ENCODE measurements around the gene IFNL4. TPM values are rescaled to one million over a fixed set of nuclear protein-coding genes. Genes with fewer than 3 reads are reported as not detected.
"Not testable (repeated sequence)": the region's sequence is repeated elsewhere in the genome, so short reads cannot be mapped to it uniquely, and the experiment has no call there.

IFNL4 gene
- total RNA-seq, 3 donors from 2014 or later = not detected

DNA sequence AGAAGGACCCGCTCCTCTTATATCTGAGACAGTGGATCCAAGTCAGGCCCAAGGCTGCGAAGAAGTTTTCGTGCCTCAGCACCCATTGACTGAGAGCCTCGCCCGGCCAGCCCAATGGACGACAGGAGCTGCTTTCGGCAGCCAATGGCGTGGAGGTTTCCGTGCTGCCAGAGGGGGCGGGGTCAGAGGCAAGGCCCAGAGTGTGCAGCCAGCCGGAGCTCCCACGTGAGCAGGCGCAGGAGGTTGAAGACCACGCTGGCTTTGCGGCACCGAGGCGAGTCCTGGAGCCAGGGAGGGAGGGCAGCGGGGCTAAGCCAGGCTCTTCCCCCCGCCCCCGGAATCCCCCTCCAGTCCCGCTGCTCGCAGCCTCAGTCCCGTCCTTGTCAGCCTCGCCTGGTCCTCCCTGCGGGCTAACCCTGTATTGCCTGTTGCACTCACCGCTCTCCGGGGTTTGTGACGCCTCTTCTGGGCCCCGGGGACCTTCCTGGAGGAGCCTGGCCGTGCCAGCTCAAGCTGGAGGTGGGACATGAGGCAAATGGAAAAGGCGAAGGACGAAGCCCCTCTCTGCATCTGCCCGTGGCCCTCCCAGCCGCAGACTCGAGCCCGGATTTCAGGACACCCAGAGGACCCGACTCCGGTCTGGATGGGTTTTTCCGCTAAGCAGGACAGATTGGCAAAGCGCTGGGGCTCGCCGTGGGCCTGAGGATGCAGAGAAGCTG lies 1.5 kb downstream of the IFNL4 start:
- TF ChIP-seq, protein P1, sequence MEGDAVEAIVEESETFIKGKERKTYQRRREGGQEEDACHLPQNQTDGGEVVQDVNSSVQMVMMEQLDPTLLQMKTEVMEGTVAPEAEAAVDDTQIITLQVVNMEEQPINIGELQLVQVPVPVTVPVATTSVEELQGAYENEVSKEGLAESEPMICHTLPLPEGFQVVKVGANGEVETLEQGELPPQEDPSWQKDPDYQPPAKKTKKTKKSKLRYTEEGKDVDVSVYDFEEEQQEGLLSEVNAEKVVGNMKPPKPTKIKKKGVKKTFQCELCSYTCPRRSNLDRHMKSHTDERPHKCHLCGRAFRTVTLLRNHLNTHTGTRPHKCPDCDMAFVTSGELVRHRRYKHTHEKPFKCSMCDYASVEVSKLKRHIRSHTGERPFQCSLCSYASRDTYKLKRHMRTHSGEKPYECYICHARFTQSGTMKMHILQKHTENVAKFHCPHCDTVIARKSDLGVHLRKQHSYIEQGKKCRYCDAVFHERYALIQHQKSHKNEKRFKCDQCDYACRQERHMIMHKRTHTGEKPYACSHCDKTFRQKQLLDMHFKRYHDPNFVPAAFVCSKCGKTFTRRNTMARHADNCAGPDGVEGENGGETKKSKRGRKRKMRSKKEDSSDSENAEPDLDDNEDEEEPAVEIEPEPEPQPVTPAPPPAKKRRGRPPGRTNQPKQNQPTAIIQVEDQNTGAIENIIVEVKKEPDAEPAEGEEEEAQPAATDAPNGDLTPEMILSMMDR (IDR thresholded peaks at IDR 0.05) = no peak
- DNase-seq = peak; percentile 17 to 50 (median 29)
- H3K9me3 ChIP-seq = no peaks in the 10 kb centered on the region
- H3K36me3 ChIP-seq (ENCODE audit: low read depth) = no peaks in the 10 kb centered on the region
- no peaks in the 10 kb centered on the region for H3K4me1 ChIP-seq (ENCODE audit: low read depth)
- intact Hi-C loops (cut with DNase I, micrococcal nuclease) = no loop called here
- no peak overlapping the region for H3K4me3 ChIP-seq
- peak; percentile 46 for ATAC-seq

DNA sequence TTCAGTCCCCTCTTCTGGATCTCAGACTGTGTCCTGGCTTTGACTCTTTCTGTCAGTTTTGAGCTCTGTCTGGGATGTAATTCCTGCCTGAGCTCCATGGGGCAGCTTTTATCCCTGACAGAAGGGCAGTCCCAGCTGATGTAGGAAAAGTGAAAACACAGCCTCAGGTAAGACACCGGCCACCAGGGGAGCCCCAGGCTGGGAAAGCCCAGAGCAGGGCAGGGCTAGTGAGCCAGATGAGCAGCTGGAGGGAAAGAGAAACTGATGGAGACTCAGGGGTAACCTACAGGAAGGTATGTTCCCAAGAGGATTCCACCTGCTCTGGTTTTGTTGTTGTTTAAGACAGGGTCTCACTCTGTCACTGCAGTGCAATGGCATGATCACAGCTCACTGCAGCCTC lies 3.5 kb downstream of the IFNL4 start:
- H3K36me3 ChIP-seq (ENCODE audit: low read depth); DNase-seq; H3K9me3 ChIP-seq; H3K4me3 ChIP-seq; intact Hi-C loops (cut with DNase I, micrococcal nuclease); H3K4me1 ChIP-seq (ENCODE audit: low read depth): not testable (repeated sequence)
- ATAC-seq = peak; percentile 67

DNA sequence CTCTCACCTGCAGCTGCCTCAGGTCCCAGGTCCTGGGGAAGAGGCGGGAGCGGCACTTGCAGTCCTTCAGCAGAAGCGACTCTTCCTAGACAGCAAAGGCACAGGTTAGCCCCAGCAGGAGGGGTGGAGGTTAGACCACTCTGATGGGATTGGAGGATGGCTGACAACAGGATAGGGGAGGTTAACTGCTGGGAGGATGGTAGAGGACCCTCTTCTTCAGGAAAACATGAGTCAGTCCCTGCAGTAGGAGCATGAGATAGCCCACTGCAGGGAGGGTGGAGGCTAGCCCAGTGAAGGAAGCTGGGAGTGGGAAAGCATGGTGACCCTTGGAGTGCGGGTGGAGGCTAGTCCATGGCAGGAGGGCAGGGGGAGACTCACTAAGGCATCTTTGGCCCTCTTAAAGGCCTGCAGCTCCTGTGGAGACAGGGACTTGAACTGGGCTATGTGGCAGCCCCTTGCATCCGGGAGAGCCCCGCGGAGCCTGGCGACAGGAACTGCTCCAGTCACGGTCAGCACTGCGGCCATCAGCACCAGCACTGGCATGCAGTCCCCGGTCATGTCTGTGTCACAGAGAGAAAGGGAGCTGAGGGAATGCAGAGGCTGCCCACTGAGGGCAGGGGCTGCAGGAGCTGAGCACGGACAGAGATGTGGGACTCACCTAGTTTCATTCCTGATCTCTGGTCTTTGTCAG lies 4.1 kb downstream of the IFNL4 start, which contains the start of gene IFNL3:
Gene IFNL3 (minus strand): TSS at position 597 of the 691 bp plus-strand sequence. CDS start 39 bp downstream, at position 558.
- H3K36me3 ChIP-seq (ENCODE audit: low read depth); intact Hi-C loops (cut with DNase I, micrococcal nuclease); ATAC-seq; H3K4me1 ChIP-seq (ENCODE audit: low read depth); H3K9me3 ChIP-seq; H3K4me3 ChIP-seq; DNase-seq: not testable (repeated sequence)

DNA sequence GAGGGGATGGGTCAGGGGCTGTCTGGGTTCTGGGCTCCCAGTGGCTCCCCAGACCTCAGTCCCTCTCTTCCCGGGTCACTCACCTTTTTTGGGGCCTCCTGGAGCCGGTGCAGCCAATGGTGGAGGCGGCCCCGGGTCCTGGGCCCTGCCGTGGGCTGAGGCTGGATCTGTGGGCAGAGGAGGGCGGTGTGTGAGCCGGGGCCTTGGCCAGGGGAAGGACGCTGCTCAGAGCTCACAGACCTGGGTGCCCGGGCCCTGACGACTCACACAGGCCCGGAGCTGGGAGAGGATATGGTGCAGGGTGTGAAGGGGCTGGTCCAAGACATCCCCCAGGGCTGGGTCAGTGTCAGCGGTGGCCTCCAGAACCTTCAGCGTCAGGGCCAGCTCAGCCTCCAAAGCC lies 4.9 kb downstream of the IFNL4 start:
- H3K9me3 ChIP-seq; H3K36me3 ChIP-seq (ENCODE audit: low read depth); ATAC-seq; intact Hi-C loops (cut with DNase I, micrococcal nuclease); H3K4me1 ChIP-seq (ENCODE audit: low read depth); H3K4me3 ChIP-seq; DNase-seq: not testable (repeated sequence)

DNA sequence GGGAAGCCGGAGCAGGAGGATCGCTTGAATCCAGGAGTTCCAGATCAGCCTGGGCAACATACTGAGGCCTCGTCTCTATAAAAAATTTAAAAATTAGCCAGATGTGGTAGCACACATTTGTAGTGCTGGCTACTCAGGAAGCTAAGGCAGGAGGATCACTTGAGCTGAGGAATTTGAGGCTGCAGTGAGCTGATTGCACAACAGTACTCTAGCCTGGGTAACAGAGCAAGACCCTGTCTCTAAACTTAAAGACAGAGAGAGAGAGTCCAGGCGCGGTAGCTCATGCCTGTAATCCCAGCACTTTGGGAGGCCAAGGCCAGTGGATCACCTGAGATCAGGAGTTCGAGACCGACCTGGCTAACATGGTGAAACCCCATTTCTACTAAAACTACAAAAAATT lies 8.2 kb downstream of the IFNL4 start:
- TF ChIP-seq, protein P1 (IDR thresholded peaks at IDR 0.05) = no peak
- ATAC-seq = no peak
- intact Hi-C loops (cut with DNase I, micrococcal nuclease) = no loop called here
- DNase-seq = no peak
- Histone ChIP-seq H3K4me3 (no peak overlapping the region), H3K4me1 (ENCODE audit: low read depth) (no peaks in the 10 kb centered on the region), H3K9me3 (no peaks in the 10 kb centered on the region), H3K36me3 (ENCODE audit: low read depth) (no peaks in the 10 kb centered on the region)

DNA sequence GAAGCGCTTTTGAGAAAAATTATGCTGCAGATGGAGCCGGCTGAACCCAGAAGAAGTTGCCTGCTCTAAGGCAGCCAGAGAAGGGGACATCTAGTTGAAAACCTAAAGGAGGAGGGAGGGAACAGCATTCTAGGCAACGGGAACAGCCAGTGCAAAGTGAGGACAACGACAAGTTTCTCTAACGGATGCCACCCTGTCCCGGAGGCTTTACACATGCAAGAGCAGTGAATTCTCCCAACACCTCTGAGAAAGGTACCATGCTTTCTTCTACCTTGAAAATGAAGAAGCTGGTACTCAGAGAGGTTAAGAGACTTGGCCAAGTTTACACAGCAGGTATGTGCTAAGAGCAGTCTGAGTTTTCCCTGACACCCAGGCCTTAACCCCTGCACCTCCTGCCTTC lies 9.7 kb downstream of the IFNL4 start:
- H3K9me3 ChIP-seq = no peaks in the 10 kb centered on the region
- DNase-seq = no peak

DNA sequence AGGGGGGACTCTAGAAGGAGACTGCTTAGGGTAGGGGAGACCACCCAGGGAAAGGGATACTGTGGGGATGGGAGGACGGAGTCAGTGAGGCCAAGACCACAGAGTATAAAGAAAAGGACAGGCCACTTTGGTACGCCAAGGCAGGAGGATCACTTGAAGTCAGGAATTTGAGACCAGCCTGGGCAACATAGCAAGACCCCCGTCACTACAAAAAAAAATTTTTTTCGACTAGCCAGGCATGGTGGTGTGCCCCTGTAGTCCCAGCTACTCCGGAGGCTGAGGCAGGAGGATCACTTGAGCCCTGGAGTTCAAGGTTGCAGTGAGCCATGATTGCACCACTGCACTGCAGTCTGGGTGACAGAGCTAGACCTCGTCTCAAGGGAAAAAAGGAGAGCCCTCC lies 10.4 kb downstream of the IFNL4 start:
- Histone ChIP-seq H3K4me3 (no peak overlapping the region), H3K9me3 (no peaks in the 10 kb centered on the region), H3K4me1 (ENCODE audit: low read depth) (no peaks in the 10 kb centered on the region), H3K36me3 (ENCODE audit: low read depth) (no peaks in the 10 kb centered on the region)
- DNase-seq (no peak), ATAC-seq (no peak)
- intact Hi-C loops (cut with DNase I, micrococcal nuclease) = no loop called here
- TF ChIP-seq, protein P1 (IDR thresholded peaks at IDR 0.05) = no peak

More for the DNA sequence above, 9.7 kb downstream of the IFNL4 start:
- Histone ChIP-seq H3K36me3 (ENCODE audit: low read depth) (no peaks in the 10 kb centered on the region), H3K4me3 (no peak overlapping the region), H3K4me1 (ENCODE audit: low read depth) (no peaks in the 10 kb centered on the region)
- ATAC-seq = no peak
- intact Hi-C loops (cut with DNase I, micrococcal nuclease) = no loop called here
- TF ChIP-seq, protein P1 (IDR thresholded peaks at IDR 0.05) = no peak

All from mucosa of descending colon (tissue), 3 donors.